Measurements from ENCODE around the gene BANP.
"Not testable (repeated sequence)": the region's sequence is repeated elsewhere in the genome, so short reads cannot be mapped to it uniquely, and the experiment has no call there.

Gene BANP

DNA sequence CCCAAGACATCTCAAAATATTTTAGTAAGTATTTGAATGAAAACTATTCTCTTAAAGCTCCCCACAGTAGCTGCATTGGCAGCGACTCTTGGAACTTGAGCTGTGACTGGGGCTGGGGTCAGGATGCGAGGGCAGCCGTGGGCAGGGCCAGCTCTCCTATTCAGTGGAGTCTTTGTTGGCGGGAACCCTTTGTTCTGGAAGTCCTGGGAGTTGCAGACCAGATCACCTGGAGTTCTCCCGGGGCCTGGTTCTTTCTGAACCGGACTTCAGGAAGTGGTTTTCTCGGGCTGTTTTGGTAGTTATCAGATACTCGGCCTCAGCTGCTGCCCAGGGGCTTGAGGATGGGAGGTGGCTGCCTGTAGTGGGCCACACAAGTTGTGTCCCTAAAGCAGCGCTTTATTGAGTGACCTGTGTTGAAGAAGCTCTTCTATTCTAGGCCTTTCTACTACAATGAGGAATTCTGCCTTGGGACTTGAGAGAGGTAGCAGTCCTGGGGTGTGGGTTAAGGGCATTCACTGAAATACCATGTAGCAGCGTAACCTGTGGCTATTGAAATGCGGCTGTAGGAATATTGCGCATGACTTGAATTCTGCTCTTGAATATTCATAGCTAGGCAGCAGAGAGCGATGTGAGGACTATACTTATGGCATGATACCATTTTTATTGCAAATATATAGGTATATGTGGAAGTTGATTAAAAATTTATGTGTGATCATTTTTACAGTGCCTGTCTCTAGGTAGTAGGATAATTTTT lies 77.1 kb downstream of the BANP start:
- not testable (repeated sequence) for DNase-seq (ENCODE audit: low read depth, low spot score)

- DNase-seq (ENCODE audit: low read depth, low spot score) = no peak
Observed at GRCh38 chr16:88030498-88030897, 79.3 kb downstream of the BANP start.

DNA sequence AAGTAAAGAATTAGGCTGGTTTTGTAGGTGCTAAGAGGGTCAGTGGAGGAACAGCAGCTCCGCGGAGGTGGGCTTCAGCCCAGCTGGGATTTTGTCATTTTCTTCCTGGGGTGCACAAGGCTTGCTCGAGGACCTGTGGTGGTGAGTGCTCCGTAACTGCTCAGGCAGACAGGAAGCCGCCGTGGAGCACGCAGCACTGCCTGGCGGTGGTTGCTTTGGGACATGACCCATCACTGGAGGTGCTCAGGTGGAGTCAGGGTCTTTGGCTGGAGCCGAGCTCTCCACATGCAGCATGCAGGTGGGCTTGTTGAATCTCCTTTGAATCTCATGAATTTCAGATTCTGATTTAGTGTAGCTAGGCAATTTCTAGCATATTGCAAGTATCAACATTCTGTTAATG lies 79.7 kb downstream of the BANP start:
- not testable (repeated sequence) for DNase-seq (ENCODE audit: low read depth, low spot score)

DNA sequence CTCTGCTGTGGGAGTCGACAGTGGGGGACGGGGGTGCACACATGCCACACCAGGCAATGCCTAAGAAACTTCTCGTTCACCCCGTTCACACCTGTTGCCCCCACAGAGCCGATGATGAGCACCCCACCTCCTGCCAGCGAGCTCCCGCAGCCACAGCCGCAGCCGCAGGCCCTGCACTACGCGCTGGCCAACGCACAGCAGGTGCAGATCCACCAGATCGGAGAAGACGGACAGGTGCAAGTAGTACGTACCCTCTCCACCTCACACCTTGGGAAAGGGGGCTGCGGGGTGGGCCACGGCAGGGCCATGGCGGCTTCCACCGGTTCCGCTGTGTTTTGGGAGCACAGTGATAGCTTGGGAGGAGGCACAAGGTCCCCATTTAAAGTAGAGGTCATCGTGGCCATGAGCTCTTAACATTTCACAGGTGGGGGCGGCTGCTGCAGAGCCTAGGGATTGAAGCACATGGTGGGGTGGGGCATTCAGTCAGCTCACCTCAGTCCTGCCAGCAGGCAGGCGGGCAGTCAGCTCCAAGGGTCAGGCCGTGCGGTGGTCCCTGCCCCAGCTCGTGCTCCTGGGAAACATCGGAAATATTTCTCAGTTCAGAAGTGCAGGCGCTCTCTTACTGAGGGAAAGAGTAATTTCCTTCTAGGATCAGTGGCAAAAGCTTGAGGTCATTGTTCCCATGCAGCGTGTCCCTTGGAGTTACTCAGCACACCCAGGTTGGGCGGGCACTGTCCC lies 81.9 kb downstream of the BANP start:
- DNase-seq (ENCODE audit: low read depth, low spot score) = not testable (repeated sequence)

- DNase-seq (ENCODE audit: low read depth, low spot score) = no peak
Observed at GRCh38 chr16:88034770-88035169, 83.5 kb downstream of the BANP start.

DNA sequence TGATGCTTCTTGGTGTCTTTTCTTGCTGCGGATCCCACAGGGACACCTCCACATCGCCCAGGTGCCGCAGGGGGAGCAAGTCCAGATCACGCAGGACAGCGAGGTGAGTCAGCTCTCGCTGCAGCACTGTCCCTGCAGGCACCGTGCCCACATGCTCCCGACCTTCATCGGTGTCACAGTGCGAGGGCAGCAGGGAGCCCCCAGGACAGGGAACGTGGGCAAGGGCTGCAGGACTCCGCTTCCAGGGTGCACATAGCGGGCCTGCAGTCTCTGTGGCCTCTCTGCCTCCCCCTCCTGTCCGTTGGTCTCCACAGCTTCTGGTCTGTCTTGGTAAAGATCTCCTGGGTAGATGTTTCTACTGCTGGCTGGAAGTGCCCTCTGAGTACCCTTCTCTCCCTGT lies 84.1 kb downstream of the BANP start:
- no peak for DNase-seq (ENCODE audit: low read depth, low spot score)

GRCh38 chr16:88035884-88036639 lies 84.8 kb downstream of the BANP start:
- DNase-seq (ENCODE audit: low read depth, low spot score) = not testable (repeated sequence)

DNA sequence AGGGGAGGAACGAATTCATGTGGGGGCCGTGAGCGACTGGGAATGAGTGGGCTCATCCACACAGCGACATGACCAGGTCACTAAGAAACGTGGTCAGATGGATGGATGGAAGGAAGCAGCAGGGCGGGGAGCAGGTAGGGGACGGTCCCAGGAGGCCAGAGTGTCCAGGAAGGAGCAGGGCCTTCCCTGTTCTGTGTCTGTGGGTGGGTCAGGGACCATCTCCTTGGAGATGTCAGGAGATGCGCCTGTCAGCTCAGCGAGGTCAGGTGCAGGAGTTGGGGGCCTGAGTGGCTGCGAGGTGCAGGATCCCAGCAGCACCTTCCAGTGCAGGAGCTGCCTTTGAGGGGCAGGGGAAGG lies 85.4 kb downstream of the BANP start:
- DNase-seq (ENCODE audit: low read depth, low spot score) = not testable (repeated sequence)

GRCh38 chr16:88037359-88037758 lies 86.1 kb downstream of the BANP start:
- DNase-seq (ENCODE audit: low read depth, low spot score) = not testable (repeated sequence)

DNA sequence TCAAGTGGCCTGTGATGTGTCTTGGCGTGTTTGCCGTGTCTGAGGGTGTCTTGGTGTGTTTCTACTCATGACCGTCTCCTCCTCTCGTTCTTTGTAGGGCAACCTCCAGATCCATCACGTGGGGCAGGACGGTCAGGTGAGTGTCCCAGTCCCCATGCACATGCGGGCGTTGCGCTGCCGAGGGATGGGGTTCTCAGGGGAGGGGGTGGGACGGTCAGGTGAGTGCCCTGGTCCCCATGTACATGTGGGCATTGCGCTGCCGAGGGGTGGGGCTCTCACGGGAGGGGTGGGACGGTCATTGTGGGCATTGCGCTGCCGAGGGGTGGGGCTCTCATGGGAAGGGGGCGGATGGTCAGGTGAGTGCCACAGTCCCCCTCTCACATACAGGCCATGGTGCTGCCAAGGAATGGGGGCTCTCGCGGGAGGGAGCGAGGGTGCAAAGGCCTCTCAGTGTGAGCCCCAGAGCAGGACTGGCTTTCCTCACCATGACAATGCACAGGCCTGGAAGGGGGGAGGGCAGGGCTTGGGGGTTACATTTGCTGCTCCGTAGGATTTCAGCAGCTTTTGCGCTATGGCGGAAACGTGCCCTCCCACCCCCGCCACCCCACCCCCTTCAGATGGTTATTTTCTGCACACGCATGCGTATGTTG lies 86.8 kb downstream of the BANP start:
- DNase-seq (ENCODE audit: low read depth, low spot score) = not testable (repeated sequence)

GRCh38 chr16:88038526-88038908 lies 87.3 kb downstream of the BANP start:
- not testable (repeated sequence) for DNase-seq (ENCODE audit: low read depth, low spot score)

DNA sequence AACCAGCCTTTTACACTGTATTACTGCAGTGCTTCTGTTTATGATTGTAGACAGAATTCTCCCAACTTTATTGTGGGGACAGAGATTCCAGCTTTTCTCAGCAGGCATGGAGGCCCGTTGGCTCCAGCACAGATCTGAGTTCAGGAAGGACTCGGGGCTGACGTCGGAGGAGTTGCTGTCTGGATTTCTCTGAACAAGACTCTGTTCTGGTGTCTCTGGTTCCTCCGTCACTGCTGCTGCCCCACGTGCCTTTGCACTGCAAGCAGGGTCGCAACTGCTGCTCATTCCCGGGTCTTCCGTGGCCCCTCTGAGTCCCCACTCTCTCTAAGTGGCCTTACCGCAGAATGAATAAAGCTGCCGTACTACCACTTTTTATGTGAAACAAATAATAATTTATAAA lies 88.4 kb downstream of the BANP start:
- no peak for DNase-seq (ENCODE audit: low read depth, low spot score)

DNA sequence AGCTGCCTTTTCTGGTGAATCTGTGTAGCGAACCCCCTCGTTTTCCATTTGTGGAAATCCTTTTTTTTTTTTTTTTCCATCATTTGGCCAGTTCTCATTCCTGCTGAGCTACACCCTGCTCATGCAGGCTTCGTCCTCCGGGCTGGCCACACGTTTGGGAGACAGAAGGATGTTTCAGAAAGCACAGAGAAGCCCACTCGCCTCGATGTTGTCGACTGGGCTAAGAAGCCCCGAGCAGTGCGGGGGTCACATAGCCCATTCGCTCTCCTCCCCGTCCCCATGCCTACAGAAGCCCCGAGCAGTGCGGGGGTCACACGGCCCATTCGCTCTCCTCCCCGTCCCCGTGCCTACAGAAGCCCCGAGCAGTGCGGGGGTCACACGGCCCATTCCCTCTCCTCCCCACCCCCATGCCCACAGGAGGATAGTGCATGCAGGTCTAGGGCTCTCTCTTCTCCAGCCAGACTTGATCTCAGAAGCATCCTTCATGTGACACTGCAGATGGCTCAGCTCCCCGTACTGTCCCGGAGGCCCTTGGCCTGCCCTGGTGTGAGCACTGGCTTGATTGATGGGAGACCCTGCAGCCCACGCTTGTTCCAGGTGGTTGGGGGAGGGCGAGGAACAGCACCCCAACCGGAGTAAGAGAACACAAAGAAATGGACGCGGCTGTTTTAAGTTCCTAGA lies 89.1 kb downstream of the BANP start:
- not testable (repeated sequence) for DNase-seq (ENCODE audit: low read depth, low spot score)

DNA sequence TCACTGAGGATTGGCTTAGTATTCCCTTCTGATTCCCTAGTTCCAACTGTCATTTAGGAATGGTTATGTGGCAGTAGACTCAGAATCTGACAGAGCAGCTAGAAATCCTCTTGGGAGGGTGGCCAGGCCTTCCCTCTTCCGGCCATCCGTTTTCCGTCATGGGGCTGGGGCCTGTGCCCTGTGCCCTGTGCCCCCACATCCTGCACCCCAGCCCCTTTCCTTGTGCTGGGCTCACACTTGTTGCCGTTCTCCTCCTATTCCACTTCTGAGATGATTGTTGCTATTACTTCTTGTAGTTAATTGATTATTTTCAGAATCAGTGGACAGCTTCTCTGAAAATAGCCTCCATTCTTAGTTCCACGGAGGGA lies 89.6 kb downstream of the BANP start:
- DNase-seq (ENCODE audit: low read depth, low spot score) = not testable (repeated sequence)

DNA sequence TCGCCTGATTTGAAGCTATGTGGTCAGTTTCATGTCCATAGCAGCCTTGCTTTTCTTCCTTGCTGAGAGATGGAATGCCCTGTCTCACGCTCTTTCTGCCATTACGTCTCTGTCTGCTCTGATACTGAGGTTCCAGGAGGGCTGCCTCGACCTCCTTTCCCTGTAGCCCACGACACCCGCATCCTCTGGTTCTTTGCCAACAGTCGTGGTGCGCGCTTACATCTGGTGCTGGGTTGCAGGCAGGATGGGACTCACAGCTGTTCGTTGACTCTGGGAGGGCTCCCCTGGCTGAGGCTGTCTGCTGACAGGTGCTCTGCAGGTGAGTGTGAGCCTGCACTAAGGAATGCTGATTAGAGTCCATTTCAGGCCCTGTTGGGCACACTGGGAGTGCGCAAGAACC lies 90.3 kb downstream of the BANP start:
- DNase-seq (ENCODE audit: low read depth, low spot score) = not testable (repeated sequence)

- DNase-seq (ENCODE audit: low read depth, low spot score) = not testable (repeated sequence)
Observed at GRCh38 chr16:88041986-88042562, 90.8 kb downstream of the BANP start.

DNA sequence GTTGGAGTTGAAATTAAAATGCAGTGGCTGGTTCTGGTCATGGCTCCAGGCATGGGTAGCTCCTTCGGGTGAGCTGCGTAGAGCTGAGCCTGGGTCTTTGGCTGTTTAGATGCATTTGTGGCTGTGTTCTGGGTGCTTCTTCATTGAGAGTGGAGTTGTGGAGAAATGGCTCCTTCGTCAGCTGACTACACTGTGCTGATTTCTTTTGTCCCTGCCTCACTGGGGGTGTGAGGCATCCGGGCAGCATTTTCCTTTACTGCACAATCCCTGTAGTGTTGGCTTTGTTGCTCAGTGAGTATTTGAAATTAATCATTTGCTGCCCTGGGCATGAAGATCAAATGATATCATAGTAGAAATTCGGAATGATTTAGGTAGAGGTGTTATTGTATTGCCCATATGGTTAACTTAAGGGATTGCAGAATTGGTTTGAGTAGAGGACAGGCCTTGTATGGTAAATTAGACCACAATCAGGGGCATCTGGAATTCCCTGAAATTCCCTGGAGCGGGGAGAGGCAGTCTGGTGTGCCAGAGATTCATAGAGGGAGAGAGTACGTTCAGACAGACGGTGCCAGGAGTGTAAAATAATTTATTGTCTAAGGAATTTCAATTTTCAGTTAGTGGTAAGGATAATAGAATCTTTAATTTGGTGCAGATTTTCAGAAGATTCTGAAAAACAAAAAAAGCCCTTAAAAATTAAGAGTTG lies 92.1 kb downstream of the BANP start:
- not testable (repeated sequence) for DNase-seq (ENCODE audit: low read depth, low spot score)

- not testable (repeated sequence) for DNase-seq (ENCODE audit: low read depth, low spot score)
Observed at GRCh38 chr16:88044121-88044581, 92.9 kb downstream of the BANP start.

DNA sequence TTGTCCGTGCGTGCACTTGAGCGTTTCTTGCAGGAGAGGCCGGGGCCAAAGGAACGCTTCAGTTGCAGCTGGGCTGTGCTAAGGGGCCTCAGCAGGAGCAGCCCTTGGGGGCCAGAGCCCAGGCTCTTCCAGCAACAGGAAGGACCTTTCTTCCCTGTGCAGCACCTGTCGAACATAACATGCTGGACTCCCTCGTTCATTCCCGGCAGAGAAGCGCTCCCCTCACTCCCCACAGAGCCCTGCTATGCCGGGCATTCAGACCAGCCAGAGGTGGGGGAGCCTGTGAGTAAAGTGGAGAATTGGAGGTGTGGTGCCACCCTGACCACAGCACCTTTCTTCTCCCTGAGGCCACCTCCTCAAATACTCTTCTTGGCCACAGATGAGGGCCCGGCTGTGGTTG lies 94.1 kb downstream of the BANP start:
- DNase-seq (ENCODE audit: low read depth, low spot score) = not testable (repeated sequence)

- DNase-seq (ENCODE audit: low read depth, low spot score) = no peak
Observed at GRCh38 chr16:88045820-88046303, 94.6 kb downstream of the BANP start.

Data from activated CD4-positive, CD25-positive, alpha-beta regulatory T cell treated with anti-CD3 and anti-CD28 coated beads, Interleukin-2, amount 50 U/mL, for 16 hours (primary cell).